GM06990 (cell line): ENCODE results near the gene WLS.

Experiments
- DNase-seq: peaks from one replicate; pipeline ENCODE4 v3.0.0-alpha.2; 2011; ENCODE audit not compliant: insufficient read length; ENCODE audit errors: extremely low read depth
- H3K27me3 ChIP-seq: replicated peaks from 2 replicates; pipeline ENCODE4 v1.6.0; 2011; ENCODE audit warnings: low read length; ENCODE audit not compliant: control insufficient read depth, insufficient read depth
- H3K36me3 ChIP-seq: 2 replicates; pipeline ENCODE4 v1.5.1; 2011; ENCODE audit warnings: low read length; ENCODE audit not compliant: control insufficient read depth, insufficient read depth
- H3K4me3 ChIP-seq: replicated peaks from 2 replicates; pipeline ENCODE4 v1.5.1; 2011; ENCODE audit warnings: low read depth, mild to moderate bottlenecking, control low read depth, low read length
- TF ChIP-seq, protein P1 (sequence below): IDR thresholded peaks from 2 replicates; pipeline ENCODE4 v1.5.1; 2011; ENCODE audit warnings: low read length, control low read depth, mild to moderate bottlenecking, inconsistent platforms; ENCODE audit not compliant: insufficient read depth, poor library complexity, severe bottlenecking

WLS gene

DNA sequence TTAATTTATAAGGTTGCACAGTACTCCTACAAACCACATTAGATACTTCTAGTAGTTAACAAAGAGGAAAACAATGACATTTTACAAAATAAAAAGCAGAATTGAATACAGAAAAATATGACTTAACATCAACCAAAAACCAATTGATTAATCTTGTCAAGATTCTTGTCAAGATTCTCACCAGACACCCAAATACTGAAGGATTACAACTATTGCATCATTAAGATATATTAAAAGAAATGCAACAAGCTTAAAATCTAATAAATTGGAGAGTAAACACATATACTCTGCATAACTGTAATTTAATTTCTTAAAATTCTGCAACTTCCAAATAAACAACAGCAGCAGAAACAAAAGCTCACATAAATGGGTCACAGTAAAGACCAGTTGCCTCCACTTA is 4.7 kb downstream of the WLS start:
- Histone ChIP-seq H3K36me3 (no peaks in the 10 kb centered on the region), H3K27me3 (peaks cover 2% of the 10 kb centered on the region), H3K4me3 (no peak overlapping the region)
- no peak for DNase-seq
- TF ChIP-seq, protein P1, sequence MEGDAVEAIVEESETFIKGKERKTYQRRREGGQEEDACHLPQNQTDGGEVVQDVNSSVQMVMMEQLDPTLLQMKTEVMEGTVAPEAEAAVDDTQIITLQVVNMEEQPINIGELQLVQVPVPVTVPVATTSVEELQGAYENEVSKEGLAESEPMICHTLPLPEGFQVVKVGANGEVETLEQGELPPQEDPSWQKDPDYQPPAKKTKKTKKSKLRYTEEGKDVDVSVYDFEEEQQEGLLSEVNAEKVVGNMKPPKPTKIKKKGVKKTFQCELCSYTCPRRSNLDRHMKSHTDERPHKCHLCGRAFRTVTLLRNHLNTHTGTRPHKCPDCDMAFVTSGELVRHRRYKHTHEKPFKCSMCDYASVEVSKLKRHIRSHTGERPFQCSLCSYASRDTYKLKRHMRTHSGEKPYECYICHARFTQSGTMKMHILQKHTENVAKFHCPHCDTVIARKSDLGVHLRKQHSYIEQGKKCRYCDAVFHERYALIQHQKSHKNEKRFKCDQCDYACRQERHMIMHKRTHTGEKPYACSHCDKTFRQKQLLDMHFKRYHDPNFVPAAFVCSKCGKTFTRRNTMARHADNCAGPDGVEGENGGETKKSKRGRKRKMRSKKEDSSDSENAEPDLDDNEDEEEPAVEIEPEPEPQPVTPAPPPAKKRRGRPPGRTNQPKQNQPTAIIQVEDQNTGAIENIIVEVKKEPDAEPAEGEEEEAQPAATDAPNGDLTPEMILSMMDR = no peak

DNA sequence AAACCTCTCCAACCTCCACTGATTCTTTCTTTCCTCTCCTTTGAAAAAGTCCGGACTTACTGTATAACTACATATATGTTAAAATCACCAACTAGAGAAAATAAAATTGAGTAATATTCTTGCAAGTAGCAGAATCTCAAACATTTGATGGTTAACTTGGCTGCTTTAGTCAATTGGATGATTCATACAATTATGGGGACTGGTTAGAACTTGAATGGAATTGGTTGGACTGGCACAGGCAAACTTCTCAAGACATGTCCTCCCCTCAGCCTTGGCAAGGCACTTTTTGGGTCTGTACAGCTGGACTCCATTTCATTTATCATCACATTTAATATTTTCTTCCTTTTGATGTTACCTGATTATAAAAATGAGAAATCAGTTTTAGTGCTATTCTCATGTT is 6.5 kb downstream of the WLS start:
- TF ChIP-seq, protein P1 = no peak
- H3K27me3 ChIP-seq = peaks cover 2% of the 10 kb centered on the region

DNA sequence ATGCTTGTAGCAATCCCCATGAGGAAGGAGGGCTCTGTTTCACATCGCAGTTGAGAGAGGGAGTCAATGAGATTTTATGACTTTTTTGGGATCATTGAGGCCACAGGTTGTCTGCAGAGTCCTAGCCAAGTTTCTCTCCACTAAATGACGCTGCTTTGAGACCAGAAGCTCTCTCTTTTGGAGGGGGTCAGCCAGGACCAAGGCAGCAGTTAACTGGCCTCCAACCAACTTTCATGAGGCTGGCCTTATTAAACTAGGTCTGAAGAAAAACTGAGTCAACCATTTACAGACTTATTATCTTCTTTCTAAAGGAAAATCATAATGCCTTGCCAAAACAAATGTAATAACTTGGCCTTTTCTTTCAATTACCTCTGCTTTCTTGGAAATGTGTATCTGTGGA is 8.6 kb downstream of the WLS start:
- Histone ChIP-seq H3K27me3 (no peaks in the 10 kb centered on the region), H3K36me3 (no peaks in the 10 kb centered on the region), H3K4me3 (no peak overlapping the region)
- TF ChIP-seq, protein P1 = no peak
- DNase-seq = no peak

More for the DNA sequence above, 6.5 kb downstream of the WLS start:
- no peak overlapping the region for H3K4me3 ChIP-seq
- no peaks in the 10 kb centered on the region for H3K36me3 ChIP-seq
- no peak for DNase-seq

DNA sequence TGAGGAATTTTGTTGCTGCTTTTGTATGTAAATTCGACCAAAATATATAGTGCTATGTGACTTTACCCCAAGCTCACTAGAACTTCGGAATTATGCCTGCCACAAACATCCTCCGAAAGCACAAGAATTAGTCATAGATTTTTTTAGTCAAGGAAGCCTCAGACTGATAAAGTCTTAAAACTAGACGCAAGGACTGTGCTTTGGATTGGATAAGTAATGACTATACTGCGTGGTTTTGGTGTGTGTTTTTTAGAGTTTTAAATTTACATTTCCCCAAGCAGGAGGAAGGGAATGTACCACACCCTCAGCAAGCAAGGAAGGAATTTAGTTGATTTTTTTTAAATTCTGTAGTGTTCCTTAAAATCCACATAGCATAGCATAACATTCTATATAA is 10.3 kb downstream of the WLS start:
- Histone ChIP-seq H3K36me3 (no peaks in the 10 kb centered on the region), H3K27me3 (no peaks in the 10 kb centered on the region; the same call in 1 of the 2 replicates), H3K4me3 (no peak overlapping the region)
- TF ChIP-seq, protein P1 = no peak
- DNase-seq = no peak

DNA sequence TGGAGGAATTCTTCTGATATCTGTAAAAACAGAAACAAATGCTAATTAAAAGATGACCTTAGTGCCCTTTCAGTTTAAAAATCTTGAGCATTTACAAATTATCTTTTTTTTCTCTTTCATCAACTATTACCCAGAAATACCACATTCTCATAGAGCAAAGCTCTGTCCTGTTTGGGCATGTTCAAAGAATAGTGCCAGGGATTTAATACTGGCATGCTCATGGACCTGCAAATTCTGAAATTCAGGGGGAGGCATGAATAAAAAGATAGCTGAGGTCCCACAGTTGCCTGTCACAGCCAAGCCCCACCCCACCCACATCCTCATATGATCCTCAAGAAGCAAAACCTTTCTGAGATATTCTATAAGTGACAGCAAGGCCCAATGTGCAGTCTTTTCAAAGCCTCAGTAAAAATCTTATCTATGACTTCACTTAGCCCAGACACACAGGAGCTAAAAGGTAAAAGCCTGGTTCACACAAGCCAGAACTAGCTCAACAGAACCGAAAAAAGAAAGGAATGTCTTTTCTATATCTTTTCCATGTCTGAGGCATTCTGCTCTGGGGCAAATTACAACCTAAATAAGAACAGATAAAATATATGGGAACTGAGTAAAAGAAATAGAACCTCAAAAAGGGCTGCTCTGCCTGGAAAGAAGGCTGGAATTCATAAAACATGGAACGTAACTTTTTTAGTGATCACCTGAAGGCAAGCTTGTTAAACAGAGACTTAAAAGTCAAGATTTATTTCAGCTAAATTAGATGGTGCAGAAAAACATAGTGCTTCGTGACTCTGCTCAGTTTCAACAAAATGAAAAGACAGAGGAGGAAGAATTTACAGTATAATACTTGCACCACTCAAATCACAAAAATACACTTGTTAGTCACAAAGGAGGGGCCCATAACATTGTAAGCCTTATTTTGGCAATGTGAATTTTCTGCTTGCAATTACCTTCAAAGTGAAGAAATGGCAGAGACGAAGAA is 11.0 kb downstream of the WLS start:
- no peak overlapping the region for H3K4me3 ChIP-seq
- TF ChIP-seq, protein P1 = no peak
- no peaks in the 10 kb centered on the region for H3K36me3 ChIP-seq
- DNase-seq = no peak
- H3K27me3 ChIP-seq = no peaks in the 10 kb centered on the region; the same call in 1 of the 2 replicates

DNA sequence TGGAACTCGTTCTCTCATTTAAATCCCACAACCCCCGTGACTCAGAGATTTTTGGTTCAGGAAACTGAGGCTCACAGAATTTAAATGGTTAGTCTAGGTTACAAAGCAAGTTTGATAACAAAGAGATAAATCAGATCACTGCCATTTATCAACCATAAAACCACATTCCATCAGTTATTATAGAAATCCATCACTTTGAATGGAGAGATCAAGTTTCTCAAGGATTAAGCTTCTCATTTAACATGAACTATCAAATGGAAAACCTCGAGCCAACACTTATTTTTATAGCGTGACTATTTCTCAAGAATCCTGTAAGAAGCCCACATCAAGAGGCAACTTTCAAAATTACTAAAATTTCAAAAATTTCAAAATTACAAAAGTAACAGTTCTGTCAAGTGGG is 11.9 kb downstream of the WLS start:
- no peak for DNase-seq
- H3K27me3 ChIP-seq = no peaks in the 10 kb centered on the region; the same call in 1 of the 2 replicates
- no peaks in the 10 kb centered on the region for H3K36me3 ChIP-seq
- TF ChIP-seq, protein P1 = no peak
- no peak overlapping the region for H3K4me3 ChIP-seq
